ENCODE data around the gene TEX2. TPM values are rescaled to one million over a fixed set of nuclear protein-coding genes. Genes with fewer than 3 reads are reported as not detected.
A peak's percentile ranks its signal among the peaks of the same experiment; 100 is the strongest.

The TEX2 gene
- total and polyA plus RNA-seq, 2 of the 13 experiments (the other 11 are each of a cell fraction or from before 2014, with no cell fraction given), result 21.4 to 37.7 TPM

DNA sequence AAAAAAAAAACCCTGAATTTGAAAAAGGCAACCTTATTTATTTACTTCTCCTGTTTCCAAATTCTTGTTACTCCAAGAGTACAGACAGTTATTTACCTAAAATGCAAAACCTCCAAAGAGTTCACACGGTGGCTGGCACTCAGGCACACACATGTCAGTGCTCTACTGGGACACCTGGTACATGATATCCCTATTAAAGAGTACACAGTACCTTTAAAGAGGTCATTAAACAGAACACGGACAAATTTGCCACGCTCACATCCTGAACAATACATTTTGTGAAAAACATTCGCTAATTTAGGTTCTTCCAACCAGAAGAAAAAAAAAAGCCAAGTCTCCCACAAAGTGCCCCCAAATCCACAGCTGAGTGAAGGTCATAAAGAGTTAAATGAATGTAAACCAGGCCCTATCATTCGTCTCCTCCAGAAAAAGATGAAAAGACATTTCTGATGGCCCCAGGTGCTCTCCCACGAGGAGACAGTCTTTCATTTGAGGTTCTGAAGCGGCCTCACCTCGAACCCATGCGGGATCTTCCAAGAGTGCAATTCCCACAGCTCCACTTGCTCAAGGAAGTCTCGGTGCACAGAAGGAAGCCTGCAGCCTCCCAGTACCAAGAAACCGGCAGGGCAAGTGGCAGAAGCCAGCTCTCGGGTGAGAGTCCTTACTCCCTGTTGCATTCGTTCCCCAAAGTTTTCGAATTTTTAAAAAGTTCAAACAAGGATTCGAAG lies 134.1 kb downstream of the TEX2 start (continued):
- TF ChIP-seq MED8 (CRISPR knock-in tag; IDR thresholded peaks at IDR 0.05; ENCODE audit: insufficient replicate concordance) (peak; percentile 15), PHF8 (CRISPR knock-in tag; IDR thresholded peaks at IDR 0.05) (no peak), MAFK (conservative IDR thresholded peaks at IDR 0.05 in 1 of 2, IDR thresholded peaks at IDR 0.05 in 1 of 2; ENCODE audit: low read length in 2 of 2) (no peak), RXRA (CRISPR knock-in tag; IDR thresholded peaks at IDR 0.05) (0 out of 2 replicates have a peak, but pooled peaks have one; percentile 43), ZNF619 (CRISPR knock-in tag; IDR thresholded peaks at IDR 0.05) (no peak), ZSCAN25 (CRISPR knock-in tag; IDR thresholded peaks at IDR 0.05) (no peak), TP53 (CRISPR knock-in tag; conservative IDR thresholded peaks at IDR 0.05) (no peak), HDAC2 (CRISPR knock-in tag; IDR thresholded peaks at IDR 0.05) (0 out of 2 replicates have a peak, but pooled peaks have one; percentile 8), HNRNPH1 (optimal IDR thresholded peaks at IDR 0.05; ENCODE audit: low read depth, low read length) (no peak), RFXANK (CRISPR knock-in tag; IDR thresholded peaks at IDR 0.05) (no peak), ZNF747 (CRISPR knock-in tag; IDR thresholded peaks at IDR 0.05; ENCODE audit: borderline replicate concordance) (no peak), ATF7-NPFF (CRISPR knock-in tag; IDR thresholded peaks at IDR 0.05; ENCODE audit: low read depth) (no peak), ZNF101 (CRISPR knock-in tag; IDR thresholded peaks at IDR 0.05; ENCODE audit: borderline replicate concordance, low read depth) (no peak), ZFP90 (CRISPR knock-in tag; IDR thresholded peaks at IDR 0.05; ENCODE audit: borderline replicate concordance) (0 out of 2 replicates have a peak, but pooled peaks have one; percentile 5), ZNF160 (CRISPR knock-in tag; IDR thresholded peaks at IDR 0.05) (no peak), RELA (CRISPR knock-in tag; IDR thresholded peaks at IDR 0.05) (no peak)
- TF ChIP-seq, protein P1, sequence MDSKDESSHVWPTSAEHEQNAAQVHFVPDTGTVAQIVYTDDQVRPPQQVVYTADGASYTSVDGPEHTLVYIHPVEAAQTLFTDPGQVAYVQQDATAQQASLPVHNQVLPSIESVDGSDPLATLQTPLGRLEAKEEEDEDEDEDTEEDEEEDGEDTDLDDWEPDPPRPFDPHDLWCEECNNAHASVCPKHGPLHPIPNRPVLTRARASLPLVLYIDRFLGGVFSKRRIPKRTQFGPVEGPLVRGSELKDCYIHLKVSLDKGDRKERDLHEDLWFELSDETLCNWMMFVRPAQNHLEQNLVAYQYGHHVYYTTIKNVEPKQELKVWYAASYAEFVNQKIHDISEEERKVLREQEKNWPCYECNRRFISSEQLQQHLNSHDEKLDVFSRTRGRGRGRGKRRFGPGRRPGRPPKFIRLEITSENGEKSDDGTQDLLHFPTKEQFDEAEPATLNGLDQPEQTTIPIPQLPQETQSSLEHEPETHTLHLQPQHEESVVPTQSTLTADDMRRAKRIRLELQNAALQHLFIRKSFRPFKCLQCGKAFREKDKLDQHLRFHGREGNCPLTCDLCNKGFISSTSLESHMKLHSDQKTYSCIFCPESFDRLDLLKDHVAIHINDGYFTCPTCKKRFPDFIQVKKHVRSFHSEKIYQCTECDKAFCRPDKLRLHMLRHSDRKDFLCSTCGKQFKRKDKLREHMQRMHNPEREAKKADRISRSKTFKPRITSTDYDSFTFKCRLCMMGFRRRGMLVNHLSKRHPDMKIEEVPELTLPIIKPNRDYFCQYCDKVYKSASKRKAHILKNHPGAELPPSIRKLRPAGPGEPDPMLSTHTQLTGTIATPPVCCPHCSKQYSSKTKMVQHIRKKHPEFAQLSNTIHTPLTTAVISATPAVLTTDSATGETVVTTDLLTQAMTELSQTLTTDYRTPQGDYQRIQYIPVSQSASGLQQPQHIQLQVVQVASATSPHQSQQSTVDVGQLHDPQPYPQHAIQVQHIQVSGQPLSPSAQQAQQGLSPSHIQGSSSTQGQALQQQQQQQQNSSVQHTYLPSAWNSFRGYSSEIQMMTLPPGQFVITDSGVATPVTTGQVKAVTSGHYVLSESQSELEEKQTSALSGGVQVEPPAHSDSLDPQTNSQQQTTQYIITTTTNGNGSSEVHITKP (CRISPR knock-in tag; IDR thresholded peaks at IDR 0.05; ENCODE audit: low read depth), result no peak
- TF ChIP-seq, protein P2, sequence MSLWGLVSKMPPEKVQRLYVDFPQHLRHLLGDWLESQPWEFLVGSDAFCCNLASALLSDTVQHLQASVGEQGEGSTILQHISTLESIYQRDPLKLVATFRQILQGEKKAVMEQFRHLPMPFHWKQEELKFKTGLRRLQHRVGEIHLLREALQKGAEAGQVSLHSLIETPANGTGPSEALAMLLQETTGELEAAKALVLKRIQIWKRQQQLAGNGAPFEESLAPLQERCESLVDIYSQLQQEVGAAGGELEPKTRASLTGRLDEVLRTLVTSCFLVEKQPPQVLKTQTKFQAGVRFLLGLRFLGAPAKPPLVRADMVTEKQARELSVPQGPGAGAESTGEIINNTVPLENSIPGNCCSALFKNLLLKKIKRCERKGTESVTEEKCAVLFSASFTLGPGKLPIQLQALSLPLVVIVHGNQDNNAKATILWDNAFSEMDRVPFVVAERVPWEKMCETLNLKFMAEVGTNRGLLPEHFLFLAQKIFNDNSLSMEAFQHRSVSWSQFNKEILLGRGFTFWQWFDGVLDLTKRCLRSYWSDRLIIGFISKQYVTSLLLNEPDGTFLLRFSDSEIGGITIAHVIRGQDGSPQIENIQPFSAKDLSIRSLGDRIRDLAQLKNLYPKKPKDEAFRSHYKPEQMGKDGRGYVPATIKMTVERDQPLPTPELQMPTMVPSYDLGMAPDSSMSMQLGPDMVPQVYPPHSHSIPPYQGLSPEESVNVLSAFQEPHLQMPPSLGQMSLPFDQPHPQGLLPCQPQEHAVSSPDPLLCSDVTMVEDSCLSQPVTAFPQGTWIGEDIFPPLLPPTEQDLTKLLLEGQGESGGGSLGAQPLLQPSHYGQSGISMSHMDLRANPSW (CRISPR knock-in tag; IDR thresholded peaks at IDR 0.05; ENCODE audit: borderline replicate concordance), result 0 out of 2 replicates have a peak, but pooled peaks have one; percentile 34
- TF ChIP-seq, protein P3, sequence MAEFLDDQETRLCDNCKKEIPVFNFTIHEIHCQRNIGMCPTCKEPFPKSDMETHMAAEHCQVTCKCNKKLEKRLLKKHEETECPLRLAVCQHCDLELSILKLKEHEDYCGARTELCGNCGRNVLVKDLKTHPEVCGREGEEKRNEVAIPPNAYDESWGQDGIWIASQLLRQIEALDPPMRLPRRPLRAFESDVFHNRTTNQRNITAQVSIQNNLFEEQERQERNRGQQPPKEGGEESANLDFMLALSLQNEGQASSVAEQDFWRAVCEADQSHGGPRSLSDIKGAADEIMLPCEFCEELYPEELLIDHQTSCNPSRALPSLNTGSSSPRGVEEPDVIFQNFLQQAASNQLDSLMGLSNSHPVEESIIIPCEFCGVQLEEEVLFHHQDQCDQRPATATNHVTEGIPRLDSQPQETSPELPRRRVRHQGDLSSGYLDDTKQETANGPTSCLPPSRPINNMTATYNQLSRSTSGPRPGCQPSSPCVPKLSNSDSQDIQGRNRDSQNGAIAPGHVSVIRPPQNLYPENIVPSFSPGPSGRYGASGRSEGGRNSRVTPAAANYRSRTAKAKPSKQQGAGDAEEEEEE (CRISPR knock-in tag; IDR thresholded peaks at IDR 0.05; ENCODE audit: borderline replicate concordance), result no peak
- TF ChIP-seq, protein P4, sequence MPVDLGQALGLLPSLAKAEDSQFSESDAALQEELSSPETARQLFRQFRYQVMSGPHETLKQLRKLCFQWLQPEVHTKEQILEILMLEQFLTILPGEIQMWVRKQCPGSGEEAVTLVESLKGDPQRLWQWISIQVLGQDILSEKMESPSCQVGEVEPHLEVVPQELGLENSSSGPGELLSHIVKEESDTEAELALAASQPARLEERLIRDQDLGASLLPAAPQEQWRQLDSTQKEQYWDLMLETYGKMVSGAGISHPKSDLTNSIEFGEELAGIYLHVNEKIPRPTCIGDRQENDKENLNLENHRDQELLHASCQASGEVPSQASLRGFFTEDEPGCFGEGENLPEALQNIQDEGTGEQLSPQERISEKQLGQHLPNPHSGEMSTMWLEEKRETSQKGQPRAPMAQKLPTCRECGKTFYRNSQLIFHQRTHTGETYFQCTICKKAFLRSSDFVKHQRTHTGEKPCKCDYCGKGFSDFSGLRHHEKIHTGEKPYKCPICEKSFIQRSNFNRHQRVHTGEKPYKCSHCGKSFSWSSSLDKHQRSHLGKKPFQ (CRISPR knock-in tag; IDR thresholded peaks at IDR 0.05; ENCODE audit: insufficient replicate concordance), result peak; percentile 0

All from HepG2 (cell line).